ENCODE results near the gene DHX15. TPM values are rescaled to one million over a fixed set of nuclear protein-coding genes. Genes with fewer than 3 reads are reported as not detected.

DHX15 gene
- total RNA-seq, 1 experiment from 2014 or later: 240 TPM

GRCh38 chr4:24573582-24573981 is 10.8 kb downstream of the DHX15 start:
- no peak overlapping the region; the same call in 1 of the 2 replicates for H3K4me3 Mint-ChIP-seq
- H3K4me1 Mint-ChIP-seq: peaks cover 66% of the 10 kb centered on the region
- ChIA-PET CTCF (interaction anchor here (0.6 to 2.2 kb wide), 6 partner anchors 9 to 367 kb away, joined by 3 to 10 read pairs (median 4); no protein-coding TSS in a partner anchor), POLR2A (interaction anchor here (1.9 kb wide), 1 partner anchor 11 kb away, joined by 4 read pairs; the partner anchor contains the start of gene DHX15)
- H3K27me3 Mint-ChIP-seq (ENCODE audit: low read depth): no peaks in the 10 kb centered on the region
- ATAC-seq (no peak), DNase-seq (ENCODE audit: low spot score) (no peak)
- H3K36me3 Mint-ChIP-seq: peaks cover 69% of the 10 kb centered on the region
- TF ChIP-seq ATF1 (CRISPR knock-in tag; IDR thresholded peaks at IDR 0.05) (no peak), EMX1 (CRISPR knock-in tag; IDR thresholded peaks at IDR 0.05) (no peak), MAX (CRISPR knock-in tag; IDR thresholded peaks at IDR 0.05) (no peak), NR1H2 (CRISPR knock-in tag; IDR thresholded peaks at IDR 0.05) (no peak), TEAD4 (CRISPR knock-in tag; IDR thresholded peaks at IDR 0.05) (no peak)
- H3K9me3 Mint-ChIP-seq: no peaks in the 10 kb centered on the region
- peak overlapping the region; percentile 85 for H3K27ac Mint-ChIP-seq

GRCh38 chr4:24570574-24571236 is 13.6 kb downstream of the DHX15 start:
- CTCF ChIA-PET: no interaction called here
- ATAC-seq: no peak

More at GRCh38 chr4:24570574-24571236, 13.6 kb downstream of the DHX15 start:
- Mint-ChIP-seq H3K9me3 (no peaks in the 10 kb centered on the region), H3K36me3 (peaks cover 76% of the 10 kb centered on the region), H3K4me1 (peaks cover 51% of the 10 kb centered on the region), H3K27me3 (ENCODE audit: low read depth) (no peaks in the 10 kb centered on the region), H3K27ac (no peak overlapping the region), H3K4me3 (no peak overlapping the region)
- no peak for DNase-seq (ENCODE audit: low spot score)
- POLR2A ChIA-PET: no interaction called here
- TF ChIP-seq ZNF425 (CRISPR knock-in tag; conservative IDR thresholded peaks at IDR 0.05) (no peak), ZNF532 (CRISPR knock-in tag; IDR thresholded peaks at IDR 0.05; ENCODE audit: borderline replicate concordance) (no peak), ZNF138 (CRISPR knock-in tag; conservative IDR thresholded peaks at IDR 0.05) (no peak), GTF2I (CRISPR knock-in tag; conservative IDR thresholded peaks at IDR 0.05) (no peak)
- TF ChIP-seq, protein P1, sequence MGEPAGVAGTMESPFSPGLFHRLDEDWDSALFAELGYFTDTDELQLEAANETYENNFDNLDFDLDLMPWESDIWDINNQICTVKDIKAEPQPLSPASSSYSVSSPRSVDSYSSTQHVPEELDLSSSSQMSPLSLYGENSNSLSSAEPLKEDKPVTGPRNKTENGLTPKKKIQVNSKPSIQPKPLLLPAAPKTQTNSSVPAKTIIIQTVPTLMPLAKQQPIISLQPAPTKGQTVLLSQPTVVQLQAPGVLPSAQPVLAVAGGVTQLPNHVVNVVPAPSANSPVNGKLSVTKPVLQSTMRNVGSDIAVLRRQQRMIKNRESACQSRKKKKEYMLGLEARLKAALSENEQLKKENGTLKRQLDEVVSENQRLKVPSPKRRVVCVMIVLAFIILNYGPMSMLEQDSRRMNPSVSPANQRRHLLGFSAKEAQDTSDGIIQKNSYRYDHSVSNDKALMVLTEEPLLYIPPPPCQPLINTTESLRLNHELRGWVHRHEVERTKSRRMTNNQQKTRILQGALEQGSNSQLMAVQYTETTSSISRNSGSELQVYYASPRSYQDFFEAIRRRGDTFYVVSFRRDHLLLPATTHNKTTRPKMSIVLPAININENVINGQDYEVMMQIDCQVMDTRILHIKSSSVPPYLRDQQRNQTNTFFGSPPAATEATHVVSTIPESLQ (CRISPR knock-in tag; IDR thresholded peaks at IDR 0.05): no peak
